ENCODE measurements around the gene RPL35.
"Not testable (repeated sequence)": the region's sequence is repeated elsewhere in the genome, so short reads cannot be mapped to it uniquely, and the experiment has no call there.

RPL35 gene

DNA sequence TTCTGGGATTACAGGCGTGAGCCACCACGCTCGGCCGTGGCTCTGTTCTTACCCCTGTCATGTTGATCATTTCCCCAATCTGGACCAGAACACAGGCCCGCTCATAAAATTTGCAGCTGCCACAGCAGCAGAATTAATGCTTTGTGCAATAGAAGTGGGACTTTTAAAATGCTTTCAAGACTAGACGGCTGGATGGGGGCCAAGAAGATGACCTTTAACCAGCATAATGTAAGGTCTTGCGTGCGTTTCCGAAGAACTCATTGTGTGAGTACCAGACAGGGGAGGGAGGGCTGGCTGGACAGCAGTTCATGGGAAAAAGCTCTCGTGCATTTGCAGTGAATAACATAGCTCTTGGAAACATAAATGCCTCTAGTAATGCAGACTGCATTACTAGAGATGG lies 12.0 kb downstream of the RPL35 start:
- FAIRE-seq = no peak

DNA sequence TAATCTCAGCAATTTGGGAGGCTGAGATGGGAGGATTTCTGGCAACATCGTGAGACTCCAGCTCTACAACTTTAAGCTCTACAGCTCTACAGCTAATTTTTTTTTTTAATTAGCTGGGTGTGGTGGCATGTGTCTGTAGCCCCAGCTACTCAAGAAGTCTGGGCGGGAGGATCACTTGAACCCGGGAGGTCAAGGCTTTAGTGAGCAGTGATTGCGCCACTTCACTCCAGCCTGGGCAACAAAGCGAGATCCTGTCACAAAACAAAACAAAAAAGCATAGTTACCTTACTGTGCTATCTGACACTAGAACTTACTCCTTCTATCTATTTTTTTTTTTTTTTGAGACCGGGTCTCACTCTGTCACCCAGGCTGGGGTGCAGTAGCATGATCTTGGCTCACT lies 14.8 kb downstream of the RPL35 start:
- FAIRE-seq = no peak

DNA sequence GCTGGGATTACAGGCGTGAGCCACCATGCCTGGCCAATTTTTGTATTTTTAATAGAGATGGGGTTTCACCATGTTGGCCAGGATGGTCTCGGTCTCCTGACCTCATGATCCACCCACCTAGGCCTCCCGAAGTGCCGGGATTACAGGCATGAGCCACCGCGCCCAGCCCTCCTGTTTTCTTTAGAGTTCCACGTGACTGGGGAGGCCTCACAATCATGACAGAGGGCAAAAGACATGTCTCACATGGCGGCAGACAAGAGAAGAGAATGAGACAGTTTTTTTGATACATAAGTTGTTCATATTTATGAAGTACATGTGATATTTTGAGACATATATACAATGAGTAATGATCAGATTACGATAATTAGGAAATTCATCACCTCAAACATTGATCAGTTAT lies 15.3 kb downstream of the RPL35 start:
- FAIRE-seq = not testable (repeated sequence)

DNA sequence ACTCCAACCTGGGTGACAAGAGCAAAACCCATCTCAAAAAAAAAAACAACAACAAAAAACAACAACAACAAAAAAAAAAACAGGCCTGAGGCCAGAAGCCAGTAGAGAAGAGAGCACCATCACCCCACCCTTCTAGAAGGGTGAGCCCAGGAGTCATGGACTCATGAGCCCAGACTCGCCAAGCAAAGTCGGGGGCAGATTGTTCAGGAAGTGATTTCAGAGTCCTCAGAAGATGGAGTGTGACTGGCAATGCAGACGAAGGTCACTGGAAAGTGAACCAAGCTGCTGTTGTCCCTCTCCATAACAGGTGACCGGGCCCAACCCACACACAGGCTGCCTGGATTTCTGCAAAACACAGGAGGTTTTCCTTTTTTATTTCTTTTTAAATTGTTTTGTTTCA lies 17.5 kb downstream of the RPL35 start:
- FAIRE-seq = no peak

DNA sequence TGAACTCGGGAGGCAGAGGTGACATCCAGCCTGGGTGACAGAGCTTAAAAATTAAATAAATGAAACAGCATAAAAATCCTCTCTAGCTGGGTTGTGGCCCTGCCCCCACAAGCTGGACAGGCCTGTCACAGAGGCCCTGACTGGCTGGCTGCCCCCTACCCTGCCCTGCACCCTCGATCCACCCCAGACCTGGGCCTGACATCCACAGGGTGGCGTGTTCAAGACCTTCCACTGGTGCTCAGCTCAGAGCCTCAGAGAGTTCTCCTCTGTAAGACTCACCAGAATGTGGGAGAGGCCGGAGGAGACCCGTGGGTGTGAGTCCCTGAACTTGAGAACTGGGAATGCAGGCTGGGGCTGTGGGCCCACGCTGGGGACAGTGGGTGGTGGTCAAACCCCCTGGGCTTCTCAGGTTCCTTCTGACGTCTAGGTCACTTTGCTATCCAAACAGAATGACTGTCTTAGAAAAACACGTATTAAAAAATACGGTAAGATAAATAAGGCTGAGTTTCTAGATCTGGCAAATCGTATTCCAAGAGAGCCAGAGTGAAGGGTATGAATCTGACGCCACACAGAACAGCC lies 18.2 kb downstream of the RPL35 start:
- no peak for FAIRE-seq

DNA sequence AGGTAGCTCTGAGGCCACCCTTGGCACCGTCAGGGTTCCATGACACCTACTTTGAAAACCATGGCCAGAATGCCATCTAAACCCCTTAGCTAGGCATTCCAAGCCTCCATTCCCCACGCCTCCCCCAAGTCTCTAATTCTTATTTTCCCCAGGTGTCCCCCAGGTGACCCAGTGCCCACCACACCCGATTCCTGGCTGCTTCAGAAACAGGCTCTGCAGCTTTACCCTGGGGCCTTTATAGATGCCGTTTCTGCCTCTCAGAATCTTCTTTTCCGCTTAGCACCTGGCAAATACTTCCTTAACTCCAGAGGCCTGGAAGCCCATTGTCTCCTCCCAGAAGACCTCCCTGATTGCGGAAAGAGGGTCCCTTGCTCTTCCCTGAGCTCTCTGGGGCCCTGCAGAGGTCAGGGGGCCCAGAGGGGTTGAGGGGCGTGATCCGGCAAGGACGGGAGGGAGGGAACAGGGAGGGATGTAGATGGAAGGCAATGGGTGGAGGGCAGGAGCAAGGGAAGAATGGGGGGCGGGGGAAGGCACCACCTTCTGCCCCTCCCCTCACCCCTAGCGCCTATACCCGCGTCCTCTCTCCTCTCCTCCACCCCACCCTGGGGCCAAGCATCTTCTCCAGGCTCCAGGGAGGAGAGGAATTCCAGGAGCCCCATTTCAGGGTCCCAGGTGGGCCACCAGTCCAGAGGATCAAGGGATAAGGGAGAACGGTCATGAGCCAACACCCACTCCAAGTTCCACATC lies 20.5 kb downstream of the RPL35 start:
- FAIRE-seq = no peak

DNA sequence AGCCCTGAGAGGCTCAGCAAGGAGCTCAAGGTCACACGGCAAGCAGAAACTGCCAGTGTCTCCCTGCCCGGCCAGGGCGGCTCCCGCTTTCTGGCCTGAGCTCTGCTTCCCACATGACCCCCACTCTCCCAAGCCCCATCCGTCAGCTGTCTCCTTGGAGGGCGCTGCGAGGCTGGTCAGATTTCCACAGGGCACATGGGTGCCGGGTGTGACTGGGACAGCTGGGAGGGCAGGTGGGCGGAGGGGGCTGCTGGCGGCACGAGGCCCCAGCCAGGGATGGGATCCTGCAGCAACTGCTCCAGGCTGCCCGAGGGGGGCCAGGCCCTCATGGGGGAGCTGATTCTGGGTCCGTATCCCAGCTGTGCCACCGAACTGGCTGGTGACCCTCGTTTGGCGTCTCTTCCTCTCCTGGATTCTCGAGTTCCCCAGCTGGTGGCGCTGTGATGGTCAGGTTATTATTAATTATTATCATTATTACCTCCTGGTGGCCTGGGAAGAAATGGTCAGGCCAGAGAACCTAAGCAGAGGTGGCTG lies 21.4 kb downstream of the RPL35 start:
- no peak for FAIRE-seq

DNA sequence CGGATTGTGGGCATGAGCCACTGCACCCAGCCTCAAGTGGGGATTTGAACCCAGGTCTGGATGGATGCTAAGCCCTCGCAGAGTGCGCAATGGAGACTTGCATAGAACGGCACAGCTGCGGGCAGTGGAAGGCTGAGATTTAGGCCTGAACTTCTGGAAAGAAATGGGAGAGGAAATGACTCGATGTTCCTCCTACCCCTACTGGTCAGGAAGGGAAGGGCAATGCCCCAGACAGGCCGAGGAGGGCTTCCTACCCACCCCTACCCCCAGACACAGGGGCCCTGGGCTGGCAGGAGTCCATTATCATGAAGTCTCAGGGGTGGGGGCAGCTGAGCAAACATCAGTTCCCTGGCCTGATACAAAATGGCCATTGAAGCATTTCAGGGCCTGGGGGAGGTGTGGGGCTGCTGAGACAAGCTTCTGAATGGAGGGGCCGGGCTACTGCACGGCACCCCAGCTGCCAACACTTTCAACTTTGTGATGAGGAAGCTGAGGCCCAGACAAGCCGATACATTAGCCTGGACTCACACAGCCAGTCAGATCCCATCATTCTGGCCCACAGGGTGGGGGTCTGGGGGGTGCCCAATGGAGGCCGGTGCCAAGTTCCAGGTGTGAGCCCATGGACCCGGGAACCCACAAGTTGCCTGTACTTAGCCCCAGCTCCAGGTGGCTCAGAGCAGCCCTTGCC lies 22.0 kb downstream of the RPL35 start:
- FAIRE-seq = no peak

DNA sequence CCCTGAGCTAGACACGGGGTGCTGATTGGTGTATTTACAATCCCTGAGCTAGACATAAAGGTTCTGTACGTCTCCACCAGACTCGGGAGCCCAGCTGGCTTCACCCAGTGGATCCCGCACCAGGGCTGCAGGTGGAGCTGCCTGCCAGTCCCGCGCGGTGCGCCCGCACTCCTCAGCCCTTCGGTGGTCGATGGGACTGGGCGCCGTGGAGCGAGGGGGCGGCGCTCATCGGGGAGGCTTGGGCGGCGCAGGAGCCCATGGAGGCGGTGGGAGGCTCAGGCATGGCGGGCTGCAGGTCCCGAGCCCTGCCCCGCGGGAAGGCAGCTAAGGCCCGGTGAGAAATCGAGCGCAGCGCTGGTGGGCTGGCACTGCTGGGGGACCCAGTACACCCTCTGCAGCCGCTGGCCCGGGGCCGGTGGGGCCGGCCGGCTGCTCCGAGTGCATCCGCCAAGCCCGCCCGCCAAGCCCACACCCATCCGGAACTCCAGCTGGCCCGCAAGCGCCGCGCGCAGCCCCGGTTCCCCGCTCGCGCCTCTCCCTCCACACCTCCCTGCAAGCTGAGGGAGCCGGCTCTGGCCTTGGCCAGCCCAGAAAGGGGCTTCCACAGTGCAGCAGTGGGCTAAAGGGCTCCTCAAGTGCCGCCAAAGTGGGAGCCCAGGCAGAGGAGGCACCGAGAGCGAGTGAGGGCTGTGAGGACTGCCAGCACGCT lies 23.0 kb downstream of the RPL35 start:
- not testable (repeated sequence) for FAIRE-seq

DNA sequence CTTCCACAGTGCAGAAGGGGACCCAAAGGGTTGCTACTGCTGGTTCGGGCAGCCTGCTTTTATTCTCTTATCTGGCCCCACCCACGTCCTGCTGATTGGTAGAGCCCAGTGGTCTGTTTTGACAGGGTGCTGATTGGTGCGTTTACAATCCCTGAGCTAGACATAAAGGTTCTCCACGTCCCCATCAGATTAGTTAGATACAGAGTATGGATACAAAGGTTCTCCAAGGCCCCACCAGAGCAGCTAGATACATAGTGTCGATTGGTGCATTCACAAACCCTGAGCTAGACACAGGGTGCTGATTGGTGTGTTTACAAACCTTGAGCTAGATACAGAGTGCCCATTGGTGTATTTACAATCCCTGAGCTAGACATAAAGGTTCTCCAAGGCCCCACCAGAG lies 23.6 kb downstream of the RPL35 start:
- not testable (repeated sequence) for FAIRE-seq

DNA sequence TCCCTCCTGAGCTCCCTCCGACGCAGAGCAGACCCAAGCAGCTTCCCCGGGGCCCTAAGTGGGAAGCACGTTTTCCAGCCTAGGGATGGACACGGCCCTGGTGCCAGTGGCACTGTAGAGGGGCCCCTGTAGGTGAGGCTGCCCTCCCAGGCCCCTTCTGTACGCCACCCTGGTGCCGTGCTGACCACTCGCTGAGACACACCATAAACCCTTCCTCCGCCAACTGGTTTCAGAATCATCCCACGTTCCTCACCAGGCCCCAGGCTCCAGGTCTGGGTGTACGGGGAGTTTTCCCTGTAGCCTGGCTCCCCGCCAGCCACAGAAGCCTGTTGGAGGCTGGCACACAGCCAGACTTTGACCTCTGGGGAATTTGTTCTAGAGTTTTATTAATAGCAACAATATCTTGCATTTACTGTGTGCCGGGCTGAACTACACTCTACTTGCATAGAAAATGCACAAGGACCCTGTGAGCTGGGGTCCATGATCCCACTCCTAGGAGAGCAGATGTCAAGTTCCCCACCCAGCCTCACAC lies 26.7 kb downstream of the RPL35 start:
- FAIRE-seq = no peak

DNA sequence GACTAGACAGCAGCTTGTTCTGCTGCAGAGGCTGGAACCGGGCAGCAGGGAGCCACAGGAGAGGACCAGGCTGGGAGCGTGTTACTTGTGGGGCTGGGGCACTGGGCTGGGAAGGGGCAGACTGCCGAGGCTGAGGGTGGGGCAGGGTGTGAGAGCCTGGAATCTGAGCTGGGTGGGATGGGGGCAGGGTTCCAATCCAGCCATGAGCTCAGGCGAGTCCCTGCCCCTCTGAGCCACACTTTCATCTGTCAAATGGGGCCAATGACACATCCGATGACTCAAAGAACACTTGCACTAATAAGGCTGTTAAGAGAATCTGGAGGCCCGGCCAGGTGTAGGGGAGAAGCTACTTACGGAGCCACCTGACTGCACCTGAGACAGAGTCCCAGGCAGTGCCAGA lies 27.2 kb downstream of the RPL35 start:
- FAIRE-seq = no peak

DNA sequence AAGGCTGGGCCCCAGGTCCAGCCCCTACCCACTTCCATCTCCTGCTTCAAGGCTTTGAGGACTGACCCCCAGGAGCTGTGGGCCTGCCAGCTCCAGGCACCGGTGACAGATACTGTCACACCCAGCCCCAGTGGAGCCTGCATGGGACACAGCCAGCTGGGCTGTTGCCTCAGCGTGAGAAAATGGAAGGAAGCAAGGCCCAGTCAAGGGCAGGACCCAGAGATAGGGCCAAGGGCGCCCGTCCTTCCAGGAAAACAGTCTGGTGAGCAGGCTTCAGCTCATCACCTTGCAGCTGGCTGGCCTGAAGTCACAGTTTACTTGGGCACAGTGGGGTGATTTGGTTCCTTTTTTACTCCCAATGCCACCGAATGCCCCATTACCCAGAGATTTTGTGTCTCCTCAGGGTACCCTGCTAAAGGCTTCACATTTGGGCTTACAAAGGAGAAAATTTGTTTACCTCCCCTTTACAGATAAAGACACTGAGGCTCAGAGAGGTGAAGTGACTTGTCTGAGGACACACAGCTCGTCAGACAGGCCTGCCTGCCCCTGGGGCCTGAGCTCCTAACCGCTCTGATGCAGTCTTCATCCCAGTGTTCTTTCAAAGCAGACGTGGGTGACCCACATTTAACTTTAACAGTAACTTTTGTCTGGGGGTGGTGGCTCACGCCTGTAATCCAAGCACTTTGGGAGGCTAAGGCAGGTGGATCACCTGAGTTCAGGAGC lies 30.0 kb downstream of the RPL35 start:
- no peak for FAIRE-seq

DNA sequence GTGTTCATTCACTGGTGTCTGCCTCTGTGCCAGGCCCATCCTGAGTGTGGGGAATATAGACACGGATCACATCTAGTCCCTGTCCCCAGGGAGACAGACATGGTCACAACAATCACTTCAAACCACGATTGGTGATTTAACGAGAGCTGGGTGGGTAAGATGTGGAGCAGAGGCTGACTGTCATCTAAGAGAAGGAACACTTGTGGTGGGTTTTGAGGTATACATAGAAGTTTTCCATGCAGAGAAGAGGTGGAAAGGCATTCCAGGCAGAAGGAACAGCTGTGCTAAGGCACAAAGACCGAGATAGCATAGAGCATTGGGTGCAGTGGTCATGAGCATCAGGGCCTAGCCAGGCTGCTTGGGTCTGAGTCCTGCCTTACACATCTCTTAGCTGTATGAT lies 31.2 kb downstream of the RPL35 start:
- no peak for FAIRE-seq

DNA sequence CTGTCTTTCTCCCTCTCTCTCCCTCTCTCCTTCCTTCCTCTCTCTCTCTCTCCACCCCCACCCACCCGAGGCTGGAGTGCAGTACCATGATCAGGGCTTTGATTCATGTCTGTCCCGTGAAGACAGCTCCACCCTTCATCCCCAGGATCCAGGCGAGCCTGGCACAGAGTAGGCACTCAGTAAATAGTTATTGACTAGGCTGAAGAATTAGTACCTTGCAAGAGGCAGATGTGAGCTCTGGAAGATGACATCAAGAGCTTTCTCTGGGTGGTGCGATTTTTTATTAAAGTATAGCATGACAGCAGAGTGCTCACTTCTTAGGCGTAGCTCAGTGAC lies 32.5 kb downstream of the RPL35 start:
- no peak for FAIRE-seq

DNA sequence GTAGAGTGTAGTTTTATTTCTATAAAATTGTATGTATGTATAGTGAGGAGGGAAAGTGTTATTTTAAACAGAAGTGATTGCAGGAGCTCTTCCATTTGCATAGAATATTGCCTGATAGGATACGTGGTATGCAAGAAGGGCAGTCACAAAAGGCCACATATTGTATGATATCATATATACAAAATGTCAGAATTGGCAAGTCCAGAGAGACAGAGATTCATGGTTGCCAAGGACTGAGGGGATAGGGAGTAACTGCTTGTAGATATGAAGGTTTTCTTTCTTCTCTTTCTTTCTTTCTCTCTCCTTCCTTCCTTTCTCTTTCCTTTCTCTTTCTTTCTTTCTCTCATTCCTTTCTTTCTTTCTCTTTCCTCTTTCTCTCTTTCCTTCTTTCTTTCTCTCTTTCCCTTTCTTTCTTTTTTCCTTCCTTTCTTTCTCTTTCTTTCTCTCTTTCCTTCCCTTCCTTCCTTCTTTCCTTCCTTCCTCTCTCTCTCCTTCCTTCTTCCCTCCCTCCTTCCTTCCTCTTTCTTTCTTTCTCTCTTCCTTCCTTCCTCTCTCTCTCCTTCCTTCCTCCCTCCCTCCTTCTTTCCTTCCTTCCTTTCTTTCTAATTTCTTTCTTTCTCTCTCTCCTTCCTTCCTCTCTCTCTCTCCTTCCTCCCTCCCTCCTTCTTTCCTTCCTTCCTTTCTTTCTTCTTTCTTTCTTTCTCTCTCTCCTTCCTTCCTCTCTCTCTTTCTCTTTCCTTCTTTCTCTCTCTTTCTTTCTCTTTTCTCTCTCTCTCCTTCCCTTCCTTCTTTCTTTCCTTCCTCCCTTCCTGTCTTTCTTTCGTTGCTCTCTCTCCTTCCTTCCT lies 33.0 kb downstream of the RPL35 start:
- FAIRE-seq = no peak

DNA sequence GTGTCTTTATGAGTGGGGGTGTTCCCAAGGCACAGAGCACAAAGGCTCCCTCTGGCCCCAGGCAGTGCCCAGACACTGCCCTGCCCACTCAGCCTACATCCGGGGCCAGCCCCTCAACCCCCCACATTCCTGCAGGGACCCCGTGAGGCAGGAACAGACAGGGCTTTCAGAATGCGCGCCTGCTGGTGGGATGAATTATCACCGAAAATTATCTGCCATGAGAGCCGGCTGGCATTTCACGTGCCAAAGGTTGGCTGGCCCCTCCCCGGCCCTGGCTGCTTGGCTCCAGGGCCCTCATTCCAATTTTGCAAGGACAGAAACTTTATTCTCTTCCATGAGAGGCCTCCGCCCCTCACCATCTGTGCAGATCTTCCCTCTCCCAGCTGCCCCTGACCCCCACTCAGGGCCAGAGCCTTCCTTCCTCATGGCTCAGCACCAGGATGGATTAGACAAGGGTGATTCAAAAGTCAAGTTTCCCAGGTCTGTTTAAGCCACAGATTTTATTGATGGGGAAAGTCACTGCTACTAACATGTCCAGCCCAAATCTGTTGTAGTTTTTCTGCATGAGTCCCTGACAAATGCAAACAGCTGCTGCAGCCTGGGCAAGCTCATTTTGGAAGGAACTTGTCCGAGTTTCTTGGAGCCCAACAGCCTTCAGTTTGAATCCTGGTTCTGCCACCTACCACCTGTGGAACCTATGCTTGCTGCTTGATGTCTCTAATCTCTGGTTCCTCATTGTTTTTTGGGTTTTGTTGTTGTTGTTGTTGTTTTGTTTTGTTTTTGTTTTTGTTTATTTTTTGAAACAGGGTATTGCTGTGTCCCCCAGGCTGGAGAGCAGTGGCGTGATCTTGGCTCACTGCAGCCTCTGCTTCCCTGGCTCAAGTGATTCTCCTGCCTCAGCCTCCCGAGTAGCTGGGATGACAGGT lies 40.8 kb downstream of the RPL35 start:
- no peak for FAIRE-seq

DNA sequence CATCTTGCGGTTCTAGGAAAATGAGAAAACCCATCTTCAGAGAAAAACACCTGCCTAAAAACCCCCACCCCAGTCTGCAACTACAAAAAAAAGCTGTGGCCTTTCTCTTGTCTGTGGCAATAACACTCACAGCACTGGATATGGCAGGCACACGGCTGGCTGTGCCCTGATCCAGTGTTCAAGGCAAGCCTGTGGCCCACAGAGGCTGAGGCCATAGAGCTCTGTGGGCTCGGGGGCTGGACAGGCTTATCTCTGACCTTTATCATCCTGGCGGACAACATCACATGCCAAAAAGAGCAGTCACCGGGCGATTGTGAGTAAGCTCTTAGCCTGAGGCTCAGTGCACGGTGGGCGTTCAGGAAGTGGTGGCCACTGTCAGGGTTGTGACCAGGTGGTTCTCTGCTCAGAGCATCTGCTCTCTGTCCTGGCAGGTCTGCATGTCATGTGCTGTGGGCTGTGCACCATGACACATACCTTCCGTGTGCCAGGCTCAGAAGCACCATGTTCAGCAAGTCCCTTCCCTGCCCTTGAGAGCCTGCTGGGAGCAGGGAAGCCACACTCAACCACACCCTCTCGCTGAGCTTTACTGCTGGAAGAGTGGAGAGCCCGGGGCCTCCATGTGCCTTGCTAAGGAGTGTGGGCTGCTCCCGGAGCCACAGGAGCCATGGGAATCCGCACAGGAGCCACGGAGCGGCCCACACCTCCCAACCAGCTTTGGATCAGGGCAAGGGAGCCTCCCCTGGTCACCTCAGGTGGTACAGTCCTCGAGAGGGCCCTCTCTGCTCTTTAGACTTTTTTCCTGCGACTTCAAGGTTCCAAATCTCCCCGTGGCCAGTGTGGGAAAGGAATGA lies 43.1 kb downstream of the RPL35 start:
- no peak for FAIRE-seq

DNA sequence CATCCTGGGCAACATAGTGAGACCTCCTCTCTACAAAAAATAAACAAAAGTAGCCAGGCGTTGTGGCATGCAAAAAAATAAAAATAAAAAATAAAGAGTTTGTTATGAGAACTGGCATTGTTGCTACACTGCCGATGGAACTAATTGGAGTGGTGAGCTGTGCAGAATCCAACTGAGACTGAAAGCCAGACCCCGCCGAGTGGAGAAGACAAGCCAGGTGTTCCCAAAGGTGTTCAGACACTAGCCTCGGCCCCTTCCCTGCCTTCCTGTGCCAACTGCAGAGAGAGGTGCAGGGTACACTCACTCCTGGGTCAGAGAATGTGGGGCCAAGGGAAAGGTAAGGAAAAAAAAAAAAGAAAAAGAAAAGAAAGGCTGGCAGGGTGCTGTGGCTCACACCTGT lies 46.2 kb downstream of the RPL35 start:
- no peak for FAIRE-seq

DNA sequence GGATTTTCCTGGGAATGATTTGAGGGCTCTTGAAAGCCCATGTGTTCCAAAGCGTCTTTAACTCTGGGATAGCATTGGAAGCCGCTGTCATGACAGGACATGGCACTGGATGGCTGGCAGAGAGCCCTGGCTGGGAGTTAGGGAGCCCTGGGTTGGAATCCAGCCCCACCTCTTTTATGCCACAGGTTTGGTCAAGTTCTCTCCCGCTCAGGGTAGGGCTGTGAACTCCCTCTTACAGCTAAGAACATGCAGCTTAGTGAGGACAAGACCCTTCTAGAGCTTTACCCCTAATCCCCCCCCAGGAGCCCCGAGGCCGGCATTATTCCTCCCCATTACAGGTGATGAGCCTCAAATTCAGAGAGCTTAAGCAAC lies 47.6 kb downstream of the RPL35 start:
- FAIRE-seq = no peak
